ENCODE results near the gene LRRC3. TPM values are rescaled to one million over a fixed set of nuclear protein-coding genes. Genes with fewer than 3 reads are reported as not detected.

Gene LRRC3
- polyA plus RNA-seq, 1 experiment, result 0.10 TPM

GRCh38 chr21:44420416-44421205, 34.7 kb upstream of the LRRC3 start:
- CTCF ChIA-PET, result no interaction called here
- POLR2A ChIA-PET, result no interaction called here
- Histone ChIP-seq H3K9me3 (ENCODE audit: control insufficient read depth, insufficient read depth, low read length) (peaks cover 89% of the 10 kb centered on the region), H3K27ac (ENCODE audit: low read depth, low read length) (no peak overlapping the region), H3K27me3 (ENCODE audit: control insufficient read depth, insufficient read depth, low read length) (no peaks in the 10 kb centered on the region), H3K4me3 (ENCODE audit: low read depth, low read length) (no peak overlapping the region)
- TF ChIP-seq CTCF (IDR thresholded peaks at IDR 0.05; ENCODE audit: low read depth, low read length), result no peak
- DNase-seq (ENCODE audit: low read depth, low spot score), result no peak

GRCh38 chr21:44421901-44422840, 33.1 kb upstream of the LRRC3 start:
- H3K4me3 ChIP-seq (ENCODE audit: low read depth, low read length), result no peak overlapping the region
- no peak for TF ChIP-seq CTCF (IDR thresholded peaks at IDR 0.05; ENCODE audit: low read depth, low read length)
- H3K27ac ChIP-seq (ENCODE audit: low read depth, low read length), result no peak overlapping the region
- DNase-seq (ENCODE audit: low read depth, low spot score), result no peak
- no peaks in the 10 kb centered on the region for H3K27me3 ChIP-seq (ENCODE audit: control insufficient read depth, insufficient read depth, low read length)
- ChIA-PET CTCF (no interaction called here), POLR2A (no interaction called here)
- H3K9me3 ChIP-seq (ENCODE audit: control insufficient read depth, insufficient read depth, low read length), result peaks cover 89% of the 10 kb centered on the region

- no peaks in the 10 kb centered on the region for H3K27me3 ChIP-seq (ENCODE audit: control insufficient read depth, insufficient read depth, low read length)
- ChIA-PET POLR2A (no interaction called here), CTCF (no interaction called here)
- H3K4me3 ChIP-seq (ENCODE audit: low read depth, low read length), result no peak overlapping the region
- DNase-seq (ENCODE audit: low read depth, low spot score), result no peak
- peaks cover 89% of the 10 kb centered on the region for H3K9me3 ChIP-seq (ENCODE audit: control insufficient read depth, insufficient read depth, low read length)
- H3K27ac ChIP-seq (ENCODE audit: low read depth, low read length), result no peak overlapping the region
- TF ChIP-seq CTCF (IDR thresholded peaks at IDR 0.05; ENCODE audit: low read depth, low read length), result no peak
These were observed 31.9 kb upstream of the LRRC3 start for GRCh38 chr21:44423312-44423821.

GRCh38 chr21:44423941-44424607, 31.2 kb upstream of the LRRC3 start:
- no peak overlapping the region for H3K27ac ChIP-seq (ENCODE audit: low read depth, low read length)
- peaks cover 86% of the 10 kb centered on the region for H3K9me3 ChIP-seq (ENCODE audit: control insufficient read depth, insufficient read depth, low read length)
- no peaks in the 10 kb centered on the region for H3K27me3 ChIP-seq (ENCODE audit: control insufficient read depth, insufficient read depth, low read length)
- H3K4me3 ChIP-seq (ENCODE audit: low read depth, low read length), result no peak overlapping the region
- no peak for DNase-seq (ENCODE audit: low read depth, low spot score)
- CTCF ChIA-PET, result no interaction called here
- POLR2A ChIA-PET, result no interaction called here
- TF ChIP-seq CTCF (IDR thresholded peaks at IDR 0.05; ENCODE audit: low read depth, low read length), result no peak

Data from AG04450 (cell line).